Measurements from ENCODE around the gene MZT2A.
"Not testable (repeated sequence)": the region's sequence is repeated elsewhere in the genome, so short reads cannot be mapped to it uniquely, and the experiment has no call there.

DNA sequence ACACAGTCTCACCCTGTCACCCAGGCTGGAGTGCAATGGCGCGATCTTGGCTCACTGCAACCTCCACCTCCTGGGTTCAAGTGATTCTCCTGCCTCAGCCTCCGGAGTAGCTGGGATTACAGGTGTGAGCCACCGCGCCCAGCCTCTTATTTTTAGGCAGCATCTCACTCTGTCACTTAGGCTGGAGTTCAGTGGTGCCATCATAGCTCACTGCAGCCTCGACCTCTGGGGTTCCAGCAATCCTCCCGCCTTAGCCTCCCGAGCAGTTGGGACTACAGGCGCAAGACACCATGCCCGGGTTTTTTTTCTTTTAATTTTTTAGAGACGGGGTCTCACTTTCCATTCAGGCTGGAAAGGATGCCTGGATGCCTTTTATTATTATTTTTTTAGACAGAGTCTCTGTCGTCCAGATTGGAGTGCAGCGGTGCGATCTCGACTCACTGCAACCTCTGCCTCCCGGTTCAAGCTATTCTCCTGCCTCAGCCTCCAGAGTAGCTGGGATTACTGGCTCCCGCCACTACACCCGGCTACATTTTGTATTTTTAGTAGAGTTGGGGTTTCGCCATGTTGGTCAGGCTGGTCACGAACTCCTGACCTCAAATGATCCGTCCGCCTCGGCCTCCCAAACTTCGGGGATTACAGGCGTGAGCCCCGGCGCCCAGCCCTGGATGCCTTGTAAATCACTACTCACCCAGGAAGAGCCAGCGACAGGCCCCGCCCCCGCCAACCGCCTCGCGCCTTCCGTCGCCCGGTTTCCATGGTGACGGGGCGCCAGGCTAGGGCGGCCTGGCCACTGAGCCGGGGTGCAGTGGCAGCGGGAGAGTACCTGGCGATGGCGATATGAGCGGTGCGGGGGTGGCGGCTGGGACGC, 35.2 kb upstream of the MZT2A start, which contains the start of gene CCDC74A:
- TF ChIP-seq, protein P1, sequence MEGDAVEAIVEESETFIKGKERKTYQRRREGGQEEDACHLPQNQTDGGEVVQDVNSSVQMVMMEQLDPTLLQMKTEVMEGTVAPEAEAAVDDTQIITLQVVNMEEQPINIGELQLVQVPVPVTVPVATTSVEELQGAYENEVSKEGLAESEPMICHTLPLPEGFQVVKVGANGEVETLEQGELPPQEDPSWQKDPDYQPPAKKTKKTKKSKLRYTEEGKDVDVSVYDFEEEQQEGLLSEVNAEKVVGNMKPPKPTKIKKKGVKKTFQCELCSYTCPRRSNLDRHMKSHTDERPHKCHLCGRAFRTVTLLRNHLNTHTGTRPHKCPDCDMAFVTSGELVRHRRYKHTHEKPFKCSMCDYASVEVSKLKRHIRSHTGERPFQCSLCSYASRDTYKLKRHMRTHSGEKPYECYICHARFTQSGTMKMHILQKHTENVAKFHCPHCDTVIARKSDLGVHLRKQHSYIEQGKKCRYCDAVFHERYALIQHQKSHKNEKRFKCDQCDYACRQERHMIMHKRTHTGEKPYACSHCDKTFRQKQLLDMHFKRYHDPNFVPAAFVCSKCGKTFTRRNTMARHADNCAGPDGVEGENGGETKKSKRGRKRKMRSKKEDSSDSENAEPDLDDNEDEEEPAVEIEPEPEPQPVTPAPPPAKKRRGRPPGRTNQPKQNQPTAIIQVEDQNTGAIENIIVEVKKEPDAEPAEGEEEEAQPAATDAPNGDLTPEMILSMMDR (IDR thresholded peaks at IDR 0.05; ENCODE audit: insufficient read depth, low read length, poor library complexity, severe bottlenecking): not testable (repeated sequence)
- not testable (repeated sequence) for TF ChIP-seq EZH2phosphoT487 (conservative IDR thresholded peaks at IDR 0.05; ENCODE audit: low read length)

All from SU-DHL-6 (cell line).